HepG2 (cell line): ENCODE results near the gene PRR29. TPM values are rescaled to one million over a fixed set of nuclear protein-coding genes. Genes with fewer than 3 reads are reported as not detected.

Experiments
- ARNT2 ChIP-seq: sonication (generic); formaldehyde crosslinking; IDR thresholded peaks from 2 replicates; pipeline ENCODE4 v1.8.0; 2022; ENCODE audit warnings: mild to moderate bottlenecking, low read depth, missing genetic modification reagents, moderate library complexity
- BATF2 ChIP-seq: sonication (generic); formaldehyde crosslinking; IDR thresholded peaks from 2 replicates; pipeline ENCODE4 v1.8.0; 2022; ENCODE audit warnings: mild to moderate bottlenecking, missing genetic modification reagents, moderate library complexity
- CHD4 ChIP-seq: fragments of 200-600 bp; sonication (generic); IDR thresholded peaks from 2 replicates; pipeline ENCODE4 v1.7.0; 2017; ENCODE audit warnings: mild to moderate bottlenecking, low read length, borderline replicate concordance
- DZIP1 ChIP-seq: sonication (generic); formaldehyde crosslinking; IDR thresholded peaks from 2 replicates; pipeline ENCODE4 v1.5.0; 2020; ENCODE audit warnings: mild to moderate bottlenecking, missing genetic modification reagents
- EP300 ChIP-seq, 3 experiments: sonication (generic) in 1 of 3; formaldehyde crosslinking in 1 of 3; IDR thresholded peaks; 2 replicates each; pipeline versions ENCODE4 v1.5.1 to v1.6.1; 2011 to 2020; ENCODE audit warnings: low read depth in 2 of 3, low read length in 2 of 3, borderline replicate concordance in 1 of 3, improper control_type of control experiment in 1 of 3, mild to moderate bottlenecking in 1 of 3, missing genetic modification reagents in 1 of 3, moderate library complexity in 1 of 3
- FIP1L1 ChIP-seq: fragments of 200-400 bp; formaldehyde crosslinking; IDR thresholded peaks from 2 replicates; pipeline ENCODE4 v1.6.1; 2018; ENCODE audit warnings: low read depth, mild to moderate bottlenecking, low read length, moderate library complexity, borderline replicate concordance; ENCODE audit not compliant: insufficient read depth
- FOXC1 ChIP-seq: sonication (generic); formaldehyde crosslinking; IDR thresholded peaks from 2 replicates; pipeline ENCODE4 v1.8.0; 2022; ENCODE audit warnings: mild to moderate bottlenecking, missing genetic modification reagents, borderline replicate concordance
- HDAC2 ChIP-seq: sonication (generic); formaldehyde crosslinking; IDR thresholded peaks from 2 replicates; pipeline ENCODE4 v1.4.0; 2020; ENCODE audit warnings: missing genetic modification reagents
- IRX3 ChIP-seq: sonication (generic); formaldehyde crosslinking; IDR thresholded peaks from 2 replicates; pipeline ENCODE4 v1.8.1; 2023; ENCODE audit warnings: mild to moderate bottlenecking, low read depth, missing genetic modification reagents, borderline replicate concordance
- JUNB ChIP-seq: sonication (generic); formaldehyde crosslinking; IDR thresholded peaks from 2 replicates; pipeline ENCODE4 v1.8.0; 2022; ENCODE audit warnings: missing genetic modification reagents, mild to moderate bottlenecking, borderline replicate concordance
- MAF1 ChIP-seq: sonication (generic); formaldehyde crosslinking; IDR thresholded peaks from 2 replicates; pipeline ENCODE4 v1.5.0; 2020; ENCODE audit warnings: missing genetic modification reagents, borderline replicate concordance
- MTA3 ChIP-seq: sonication (generic); formaldehyde crosslinking; IDR thresholded peaks from 2 replicates; pipeline ENCODE4 v1.4.0; 2020; ENCODE audit warnings: missing genetic modification reagents
- NFKBIZ ChIP-seq: IDR thresholded peaks from 2 replicates; pipeline ENCODE4 v1.6.1; 2018; ENCODE audit warnings: missing genetic modification reagents, missing compliant biosample characterization
- SKI ChIP-seq: fragments of 450-650 bp; IDR thresholded peaks from one replicate; pipeline ENCODE4 v1.6.1; 2018; ENCODE audit warnings: mild to moderate bottlenecking; ENCODE audit not compliant: partially characterized antibody
- SMAD1 ChIP-seq: sonication (generic); formaldehyde crosslinking; IDR thresholded peaks from 2 replicates; pipeline ENCODE4 v1.4.0; 2020; ENCODE audit warnings: missing genetic modification reagents, low read depth, mild to moderate bottlenecking, borderline replicate concordance
- TEAD3 ChIP-seq: optimal IDR thresholded peaks from 2 replicates; pipeline ENCODE3; 2016; ENCODE audit warnings: borderline replicate concordance
- WIZ ChIP-seq: sonication (generic); formaldehyde crosslinking; IDR thresholded peaks from 2 replicates; pipeline ENCODE4 v1.5.1; 2020; ENCODE audit warnings: mild to moderate bottlenecking, missing genetic modification reagents
- ZC3H4 ChIP-seq: sonication (generic); formaldehyde crosslinking; IDR thresholded peaks from 2 replicates; pipeline ENCODE4 v1.4.0; 2020; ENCODE audit warnings: missing genetic modification reagents, borderline replicate concordance
- ZFP62 ChIP-seq: sonication (generic); formaldehyde crosslinking; IDR thresholded peaks from 2 replicates; pipeline ENCODE4 v1.4.0; 2020; ENCODE audit warnings: missing genetic modification reagents
- ZKSCAN1 ChIP-seq: fragments of 150-350 bp; IDR thresholded peaks from 2 replicates; pipeline ENCODE4 v1.6.1; 2014; ENCODE audit warnings: low read length
- ZMYM3 ChIP-seq: sonication (generic); formaldehyde crosslinking; IDR thresholded peaks from 2 replicates; pipeline ENCODE4 v1.5.1; 2020; ENCODE audit warnings: mild to moderate bottlenecking, missing genetic modification reagents
- ZNF230 ChIP-seq: sonication (generic); formaldehyde crosslinking; IDR thresholded peaks from 2 replicates; pipeline ENCODE4 v1.4.0; 2020; ENCODE audit warnings: mild to moderate bottlenecking, missing genetic modification reagents
- ZNF24 ChIP-seq: fragments of 450-650 bp; IDR thresholded peaks from 2 replicates; pipeline ENCODE4 v1.6.1; 2017; ENCODE audit warnings: antibody characterized with exemption, mild to moderate bottlenecking
- ZNF510 ChIP-seq: sonication (generic); formaldehyde crosslinking; IDR thresholded peaks from 2 replicates; pipeline ENCODE4 v1.4.0; 2020; ENCODE audit warnings: low read depth, mild to moderate bottlenecking, missing genetic modification reagents
- ZNF547 ChIP-seq: sonication (generic); formaldehyde crosslinking; IDR thresholded peaks from 2 replicates; pipeline ENCODE4 v1.5.1; 2020; ENCODE audit warnings: mild to moderate bottlenecking, missing genetic modification reagents
- ZNF557 ChIP-seq: sonication (generic); formaldehyde crosslinking; IDR thresholded peaks from 2 replicates; pipeline ENCODE4 v1.4.0; 2020; ENCODE audit warnings: missing genetic modification reagents
- ZZZ3 ChIP-seq: sonication (generic); formaldehyde crosslinking; IDR thresholded peaks from 2 replicates; pipeline ENCODE4 v1.4.0; 2020; ENCODE audit warnings: missing genetic modification reagents, mild to moderate bottlenecking, borderline replicate concordance
- polyA plus RNA-seq, 8 experiments: library from polyadenylated mRNA; depleted of rRNA in 3 of 8; stranded (reverse) in 7 of 8; unstranded in 1 of 8; fragments of >200 nt; fragmentation: Illumina TruSeq in 4 of 8; extraction: Trizol in 4 of 8; gene quantifications; 2 replicates each; pipeline versions ENCODE4 v1.2.1 to v1.2.3, GENCODE V29; 2011 to 2016; ENCODE audit warnings: low read depth in 4 of 8, missing spikeins in 1 of 8, mixed read lengths in 1 of 8; ENCODE audit not compliant: insufficient read depth in 1 of 8
- total RNA-seq, 5 experiments: library from RNA; depleted of rRNA; stranded (reverse); fragments of >200 nt; fragmentation: Illumina TruSeq; extraction: Trizol; gene quantifications; 2 replicates each; pipeline ENCODE4 v1.2.3, GENCODE V29; 2016; ENCODE audit warnings: low read depth in 1 of 5
- TF ChIP-seq, protein P1 (sequence below): sonication (generic); formaldehyde crosslinking; IDR thresholded peaks from 2 replicates; pipeline ENCODE4 v1.5.1; 2020; ENCODE audit warnings: missing genetic modification reagents, mild to moderate bottlenecking, borderline replicate concordance

The PRR29 gene
- total and polyA plus RNA-seq, 2 of the 13 experiments (the other 11 are each of a cell fraction or from before 2014, with no cell fraction given), result 0.07 to 0.20 TPM

GRCh38 chr17:63998050-63998720 is at the start of gene PRR29 (continued):
- TF ChIP-seq ZZZ3 (CRISPR knock-in tag) (no peak), MAF1 (CRISPR knock-in tag) (no peak), SMAD1 (no peak), ZNF24 (no peak), ZKSCAN1 (no peak), WIZ (CRISPR knock-in tag) (no peak), MTA3 (CRISPR knock-in tag) (no peak), FIP1L1 (no peak), ZNF510 (CRISPR knock-in tag) (no peak), HDAC2 (CRISPR knock-in tag) (no peak), ZC3H4 (no peak), ZNF557 (CRISPR knock-in tag) (no peak), EP300 (IDR thresholded peaks at IDR 0.05; ENCODE audit: low read depth in 2 of 2, low read length in 2 of 2) (no peak), EP300 (CRISPR knock-in tag; IDR thresholded peaks at IDR 0.05; ENCODE audit: borderline replicate concordance) (0 out of 2 replicates have a peak, but pooled peaks have one; percentile 33), DZIP1 (CRISPR knock-in tag) (no peak), SKI (no peak), NFKBIZ (CRISPR knock-in tag) (no peak), JUNB (CRISPR knock-in tag) (no peak), IRX3 (CRISPR knock-in tag) (no peak), ZNF547 (CRISPR knock-in tag) (no peak), ZFP62 (CRISPR knock-in tag) (no peak), BATF2 (CRISPR knock-in tag) (0 out of 2 replicates have a peak, but pooled peaks have one; percentile 70), ZMYM3 (CRISPR knock-in tag) (0 out of 2 replicates have a peak, but pooled peaks have one; percentile 21), CHD4 (no peak), ZNF230 (CRISPR knock-in tag) (no peak), TEAD3 (CRISPR knock-in tag) (no peak), ARNT2 (CRISPR knock-in tag) (no peak), FOXC1 (CRISPR knock-in tag) (no peak)
- TF ChIP-seq, protein P1, sequence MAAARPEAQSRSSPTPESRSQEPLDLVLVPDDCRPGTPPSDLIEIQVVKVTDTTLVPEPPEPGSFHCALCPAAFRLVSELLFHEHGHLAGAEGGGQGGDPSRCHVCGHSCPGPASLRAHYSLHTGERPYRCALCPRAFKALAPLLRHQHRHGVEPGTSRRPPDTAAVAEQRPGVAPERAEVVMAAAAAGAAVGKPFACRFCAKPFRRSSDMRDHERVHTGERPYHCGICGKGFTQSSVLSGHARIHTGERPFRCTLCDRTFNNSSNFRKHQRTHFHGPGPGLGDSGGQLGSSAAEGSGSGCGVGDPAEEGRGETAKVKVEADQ (CRISPR knock-in tag), result no peak
